Measurements from ENCODE around the gene SIRT7. TPM values are rescaled to one million over a fixed set of nuclear protein-coding genes. Genes with fewer than 3 reads are reported as not detected.
A peak's percentile ranks its signal among the peaks of the same experiment; 100 is the strongest.

The SIRT7 gene
- total RNA-seq, 2 experiments from 2014 or later, result 56.7 to 57.5 TPM

- Mint-ChIP-seq H3K4me1 (ENCODE audit: low read depth) (peaks cover 45% of the 10 kb centered on the region), H3K27ac (peak within 1 kb of the TSS; percentile 95), H3K27me3 (no peaks in the 10 kb centered on the region), H3K36me3 (ENCODE audit: low read depth) (peaks cover 55% of the 10 kb centered on the region), H3K4me3 (peak within 1 kb of the TSS; percentile 90), H3K9me3 (no peaks in the 10 kb centered on the region)
- DNase-seq (no peak), ATAC-seq (ENCODE audit: poor library complexity) (peak; percentile 63)
- H3K27me3 ChIP-seq (ENCODE audit: control insufficient read depth in 1 of 2, insufficient read depth in 2 of 2, low read length in 2 of 2), result peaks cover 0 to 3% of the 10 kb centered on the region in 2 experiments
- peaks cover 0 to 3% of the 10 kb centered on the region in 2 experiments for H3K9me3 ChIP-seq (ENCODE audit: control insufficient read depth in 1 of 2, insufficient read depth in 1 of 2, low read length in 2 of 2)
- peak within 1 kb of the TSS; percentile 86 for H3K4me3 ChIP-seq (ENCODE audit: low read length)
- peaks cover 62% of the 10 kb centered on the region for H3K4me1 ChIP-seq (ENCODE audit: insufficient read depth, low read length)
- peaks cover 32% of the 10 kb centered on the region for H3K36me3 ChIP-seq (ENCODE audit: insufficient read depth, low read length)
- intact Hi-C loops (cut with DNase I, micrococcal nuclease), result loop anchor here (1.0 to 5.0 kb wide), 7 partner anchors 10 to 586 kb away; partner anchors contain the start of genes CENPX (in 2 of the 2), LRRC45 (in 2 of the 2), ALYREF (in 1 of the 2) and ANAPC11 (in 1 of the 2)
- CTCF ChIA-PET, result interaction anchor here (1.4 kb wide), 1 partner anchor 9 kb away, joined by 4 read pairs; no protein-coding TSS in a partner anchor
- POLR2A ChIA-PET, result interaction anchor here (0.6 to 4.6 kb wide), 12 partner anchors 9 to 548 kb away, joined by 3 to 63 read pairs (median 6); partner anchors contain the start of genes ALYREF, ANAPC11, MAFG and MCRIP1
- TF ChIP-seq CTCF (IDR thresholded peaks at IDR 0.05), result no peak
- H3K27ac ChIP-seq (ENCODE audit: low read depth in 1 of 2, low read length in 2 of 2), result peak within 1 kb of the TSS; percentile 95 to 98
Measured at GRCh38 chr17:81870981-81871386, 47.0 kb downstream of the SIRT7 start, which contains the start of gene ARHGDIA. Gene ARHGDIA, minus strand, starts transcription at chr17:81871337. Its CDS starts 1,407 bp downstream, at chr17:81869930.

GRCh38 chr17:81870131-81870980, 47.6 kb downstream of the SIRT7 start:
- TF ChIP-seq CTCF (IDR thresholded peaks at IDR 0.05), result no peak
- H3K36me3 Mint-ChIP-seq (ENCODE audit: low read depth), result peaks cover 55% of the 10 kb centered on the region
- Histone ChIP-seq H3K9me3 (ENCODE audit: control insufficient read depth in 1 of 2, insufficient read depth in 1 of 2, low read length in 2 of 2) (peaks cover 0 to 3% of the 10 kb centered on the region in 2 experiments), H3K27ac (ENCODE audit: low read depth in 1 of 2, low read length in 2 of 2) (peak overlapping the region; percentile 79 to 88), H3K36me3 (ENCODE audit: insufficient read depth, low read length) (peaks cover 33% of the 10 kb centered on the region), H3K4me3 (ENCODE audit: low read length) (peak overlapping the region; percentile 86), H3K27me3 (ENCODE audit: control insufficient read depth in 1 of 2, insufficient read depth in 2 of 2, low read length in 2 of 2) (peaks cover 0 to 3% of the 10 kb centered on the region in 2 experiments), H3K4me1 (ENCODE audit: insufficient read depth, low read length) (peaks cover 66% of the 10 kb centered on the region)
- H3K4me3 Mint-ChIP-seq, result peak overlapping the region; percentile 90
- ChIA-PET CTCF (interaction anchor here (1.3 to 1.7 kb wide), 3 partner anchors 10 to 187 kb away, joined by 3 to 4 read pairs (median 3); partner anchors contain the start of genes ARL16, HGS and P4HB), POLR2A (interaction anchor here (0.6 to 4.6 kb wide), 16 partner anchors 9 to 548 kb away, joined by 3 to 63 read pairs (median 4); partner anchors contain the start of genes ALYREF, ANAPC11, ARL16 and HGS)
- no peaks in the 10 kb centered on the region for H3K27me3 Mint-ChIP-seq
- intact Hi-C loops (cut with DNase I, micrococcal nuclease), result loop anchor here (5.0 kb wide), 4 partner anchors 38 to 587 kb away; partner anchors contain the start of genes CENPX (in 2 of the 2), LRRC45 (in 2 of the 2), MAFG (in 1 of the 2) and MCRIP1 (in 1 of the 2)
- no peaks in the 10 kb centered on the region for H3K9me3 Mint-ChIP-seq
- ATAC-seq (ENCODE audit: poor library complexity) (peak; percentile 35), DNase-seq (peak in 8 of 14 experiments; percentile 25 to 80 (median 44))
- peak overlapping the region; percentile 95 for H3K27ac Mint-ChIP-seq
- H3K4me1 Mint-ChIP-seq (ENCODE audit: low read depth), result peaks cover 45% of the 10 kb centered on the region

Data from CD4-positive, alpha-beta T cell (primary cell).